Spinal cord (tissue), 10 donors: ENCODE results near the gene OCRL. TPM values are rescaled to one million over a fixed set of nuclear protein-coding genes. Genes with fewer than 3 reads are reported as not detected.
"Not testable (repeated sequence)": the region's sequence is repeated elsewhere in the genome, so short reads cannot be mapped to it uniquely, and the experiment has no call there.

Source experiments
- DNase-seq, 6 donors: peaks; one replicate each; pipeline versions ENCODE4 v3.0.0 to v3.0.0-alpha.2; 2013 to 2015; ENCODE audit warnings: low spot score in 6 of 6, low read depth in 4 of 6
- H3K27ac ChIP-seq: one replicate; pipeline ENCODE4 v1.5.1; 2013; ENCODE audit warnings: low read depth, low read length, control low read depth
- H3K27me3 ChIP-seq: one replicate; pipeline ENCODE4 v1.6.1; 2013; ENCODE audit warnings: low read length; ENCODE audit not compliant: control insufficient read depth, insufficient read depth
- H3K36me3 ChIP-seq: one replicate; pipeline ENCODE4 v1.6.1; 2013; ENCODE audit warnings: low read length; ENCODE audit not compliant: control insufficient read depth, insufficient read depth
- H3K4me1 ChIP-seq: one replicate; pipeline ENCODE4 v1.6.1; 2013; ENCODE audit warnings: low read length; ENCODE audit not compliant: control insufficient read depth, insufficient read depth
- H3K4me3 ChIP-seq: one replicate; pipeline ENCODE4 v1.5.1; 2013; ENCODE audit warnings: low read depth, low read length, control low read depth
- H3K9me3 ChIP-seq: one replicate; pipeline ENCODE4 v1.6.1; 2013; ENCODE audit warnings: low read length; ENCODE audit not compliant: control insufficient read depth, insufficient read depth
- WGBS: methylation state at CpG from one replicate; pipeline ENCODE4 v1.1.5; 2013; ENCODE audit warnings: missing lambda C conversion rate; ENCODE audit not compliant: insufficient coverage; 5-methylcytosine and 5-hydroxymethylcytosine counted together
- polyA plus RNA-seq, 2 donors: library from polyadenylated mRNA; unstranded; fragments of 120-200 nt; gene quantifications; one replicate each; pipeline ENCODE4 v1.2.1, GENCODE V29; 2013; ENCODE audit not compliant: insufficient read length in 2 of 2
- total RNA-seq, 2 donors: library from RNA; depleted of rRNA in 1 of 2; stranded (reverse); fragments of 120-200 nt in 1 of 2; fragments of >200 nt in 1 of 2; gene quantifications; one replicate each; pipeline versions ENCODE4 v1.2.3 to v1.2.4, GENCODE V29; 2013 to 2014
- donor health status: healthy.

OCRL gene
- total and polyA plus RNA-seq, 4 donors: 25.5 to 37.2 (median 33.7) TPM

DNA sequence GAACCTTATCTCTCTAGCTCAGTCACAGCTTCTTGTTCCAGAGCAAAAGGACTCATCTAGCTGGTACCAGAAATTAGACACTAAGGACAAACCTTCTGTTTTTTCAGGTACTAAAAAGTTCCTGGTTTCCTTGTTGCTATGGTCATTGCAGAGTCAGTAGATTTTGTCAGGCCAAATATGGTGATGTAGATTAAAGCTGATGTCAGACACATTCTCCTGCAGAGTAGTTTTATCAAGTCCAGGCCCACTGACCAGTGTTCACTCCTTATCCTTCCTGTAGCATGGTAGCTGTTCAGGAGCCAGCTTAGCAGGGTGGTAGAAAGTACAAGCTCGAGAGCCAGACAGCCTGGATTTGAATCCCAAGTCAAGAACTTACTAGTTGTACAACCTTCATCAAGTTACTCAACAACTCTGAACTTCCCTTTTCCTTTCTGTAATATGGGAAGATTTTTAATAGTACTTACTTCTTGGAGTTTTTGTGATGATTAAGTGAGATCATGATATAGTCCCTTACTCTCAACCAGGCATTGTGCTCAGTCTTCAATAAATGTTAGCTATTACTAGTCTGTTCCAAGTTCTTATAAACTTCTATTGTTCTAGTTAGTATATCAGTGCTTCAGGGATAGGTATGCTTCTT is 17.9 kb downstream of the OCRL start:
- Histone ChIP-seq H3K9me3 (no peaks in the 10 kb centered on the region), H3K4me3 (no peak overlapping the region), H3K27me3 (peaks cover 2% of the 10 kb centered on the region), H3K4me1 (no peaks in the 10 kb centered on the region), H3K27ac (no peak overlapping the region), H3K36me3 (peaks cover 4% of the 10 kb centered on the region)
- 60% methylated on average over 1 of the region's 1 CpG for WGBS
- DNase-seq: no peak

DNA sequence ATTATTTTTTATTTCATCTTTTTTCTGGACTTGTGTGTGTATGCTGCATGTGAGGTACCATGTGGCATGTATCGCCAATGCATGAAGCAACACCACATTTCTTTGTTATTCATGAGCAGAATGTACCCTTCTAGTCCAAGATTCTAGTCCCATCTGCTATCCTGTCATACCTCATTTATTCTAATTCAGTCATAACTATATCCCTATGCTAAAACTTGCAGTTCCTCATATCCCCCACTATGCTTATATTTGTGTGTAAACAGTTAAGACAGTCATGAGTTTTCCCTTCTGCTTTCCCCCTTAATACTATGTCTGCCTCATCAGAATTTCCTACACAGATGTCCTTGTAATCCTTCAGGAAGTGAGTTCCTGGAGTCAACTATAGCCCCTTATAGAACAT is 19.7 kb downstream of the OCRL start:
- Histone ChIP-seq H3K4me3 (no peak overlapping the region), H3K27me3 (peaks cover 2% of the 10 kb centered on the region), H3K27ac (no peak overlapping the region), H3K9me3 (no peaks in the 10 kb centered on the region), H3K36me3 (peaks cover 4% of the 10 kb centered on the region), H3K4me1 (no peaks in the 10 kb centered on the region)
- WGBS: no CpG with 5 or more reads among the region's 1 CpG
- peak in 1 of 6 donors; percentile 58 for DNase-seq

DNA sequence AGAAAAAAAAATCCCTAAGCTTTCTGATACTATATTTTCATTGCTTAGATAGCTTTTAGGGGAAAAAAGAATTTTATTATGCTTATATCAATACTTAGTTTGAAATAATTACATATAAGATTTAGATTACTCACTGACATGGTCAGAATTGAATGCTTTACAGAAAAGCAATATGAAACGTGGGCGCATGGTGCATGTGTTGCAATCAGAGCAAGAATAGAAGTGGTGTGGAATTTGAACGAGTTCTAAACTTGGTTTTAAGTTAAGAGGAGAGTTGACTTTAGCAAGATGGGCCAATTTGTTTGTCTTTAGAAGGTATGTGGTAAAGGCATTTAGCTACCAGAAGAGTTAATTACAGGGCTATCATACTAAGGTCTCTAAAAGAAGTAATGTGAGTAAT is 21.4 kb downstream of the OCRL start:
- no peaks in the 10 kb centered on the region for H3K9me3 ChIP-seq
- H3K4me1 ChIP-seq: no peaks in the 10 kb centered on the region
- 77% methylated on average over 3 of the region's 3 CpGs for WGBS
- no peak overlapping the region for H3K4me3 ChIP-seq
- no peak overlapping the region for H3K27ac ChIP-seq
- peaks cover 2% of the 10 kb centered on the region for H3K27me3 ChIP-seq
- H3K36me3 ChIP-seq: peaks cover 4% of the 10 kb centered on the region
- no peak for DNase-seq

DNA sequence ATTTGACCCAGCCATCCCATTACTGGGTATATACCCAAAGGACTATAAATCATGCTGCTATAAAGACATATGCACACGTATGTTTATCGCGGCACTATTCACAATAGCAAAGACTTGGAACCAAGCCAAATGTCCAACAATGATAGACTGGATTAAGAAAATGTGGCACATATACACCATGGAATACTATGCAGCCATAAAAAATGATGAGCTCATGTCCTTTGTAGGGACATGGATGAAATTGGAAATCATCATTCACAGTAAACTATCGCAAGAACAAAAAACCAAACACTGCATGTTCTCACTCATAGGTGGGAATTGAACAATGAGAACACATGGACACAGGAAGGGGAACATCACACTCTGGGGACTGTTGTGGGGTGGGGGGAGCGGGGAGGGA is 24.3 kb downstream of the OCRL start:
- no CpG with 5 or more reads among the region's 5 CpGs for WGBS
- not testable (repeated sequence) for H3K36me3 ChIP-seq, H3K4me3 ChIP-seq, DNase-seq, H3K4me1 ChIP-seq, H3K27ac ChIP-seq, H3K27me3 ChIP-seq, H3K9me3 ChIP-seq

DNA sequence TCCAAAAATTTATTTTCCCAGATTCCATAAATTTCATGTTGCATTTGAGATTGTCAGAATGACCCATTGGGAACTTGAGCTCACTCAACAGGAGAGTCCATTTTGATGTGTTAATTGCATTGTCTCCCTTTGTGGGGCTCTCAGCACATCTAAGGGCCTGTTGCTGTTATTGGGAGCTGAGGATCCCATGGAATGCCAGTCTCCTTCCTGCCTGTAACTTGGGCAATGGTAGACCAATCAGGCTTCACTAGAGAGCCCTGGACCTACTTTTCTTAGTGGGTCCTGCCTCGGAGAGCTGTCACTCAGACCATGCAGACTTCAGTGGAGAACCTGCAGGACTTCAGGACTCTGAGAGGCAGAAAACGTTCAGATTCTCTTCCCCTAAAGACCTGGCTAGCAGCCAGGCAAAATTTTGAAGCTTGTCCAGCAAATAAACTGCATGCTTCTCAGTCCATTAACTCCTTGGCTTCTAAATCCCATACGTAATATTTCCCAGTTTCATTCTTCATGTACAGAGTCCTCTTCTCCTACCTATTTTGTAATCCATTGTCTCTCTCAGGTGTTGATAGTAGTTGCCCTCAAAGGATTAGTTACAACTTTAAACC is 25.1 kb downstream of the OCRL start:
- Histone ChIP-seq H3K4me1 (no peaks in the 10 kb centered on the region), H3K27me3 (no peaks in the 10 kb centered on the region), H3K27ac (no peak overlapping the region), H3K4me3 (no peak overlapping the region), H3K9me3 (no peaks in the 10 kb centered on the region), H3K36me3 (no peaks in the 10 kb centered on the region)
- 49% methylated on average over 3 of the region's 3 CpGs for WGBS
- peak in 2 of 6 donors; percentile 3 to 24 for DNase-seq

DNA sequence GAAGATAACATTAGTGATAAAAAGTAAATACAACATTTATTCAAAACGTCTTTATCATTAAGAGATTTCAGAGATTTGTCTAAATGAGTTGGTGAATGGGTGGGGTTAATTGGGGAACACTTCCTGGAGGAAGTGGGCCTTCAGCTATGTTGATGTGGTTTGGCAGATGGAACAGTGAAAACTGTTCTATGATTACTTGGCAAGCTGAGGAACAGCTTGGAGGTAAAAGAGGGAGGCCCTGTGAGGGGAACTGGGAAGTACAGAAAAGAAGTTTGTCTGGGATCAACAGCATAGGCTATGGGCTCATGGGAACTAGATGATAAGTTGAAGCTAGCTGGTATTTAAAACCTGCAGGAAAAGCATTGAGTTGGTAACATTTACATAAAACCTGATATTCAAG is 26.0 kb downstream of the OCRL start:
- peak in 1 of 6 donors; percentile 25 for DNase-seq
- no peaks in the 10 kb centered on the region for H3K36me3 ChIP-seq
- no peaks in the 10 kb centered on the region for H3K4me1 ChIP-seq
- no peak overlapping the region for H3K4me3 ChIP-seq
- H3K27me3 ChIP-seq: no peaks in the 10 kb centered on the region
- H3K9me3 ChIP-seq: no peaks in the 10 kb centered on the region
- no peak overlapping the region for H3K27ac ChIP-seq
- no CpG with 5 or more reads among the region's 1 CpG for WGBS

DNA sequence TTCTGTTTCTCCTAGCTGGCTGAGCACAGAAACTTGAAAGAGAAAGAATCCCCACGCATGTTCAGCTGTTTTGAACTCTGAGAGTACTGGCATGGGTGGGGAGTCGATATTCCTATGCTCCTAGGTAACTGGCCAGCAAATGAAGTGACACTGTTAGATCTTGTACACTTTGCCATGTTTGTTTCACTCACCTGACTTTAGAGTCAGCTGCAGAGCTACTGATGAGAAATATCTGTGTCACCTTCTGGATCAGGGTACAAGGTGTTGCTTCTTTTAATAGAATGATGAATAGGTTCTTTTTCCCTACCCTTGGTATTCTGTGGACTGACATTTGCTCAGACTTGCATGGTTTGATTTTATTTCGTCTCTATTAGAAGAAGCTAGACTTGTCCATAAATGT is 28.3 kb downstream of the OCRL start:
- Histone ChIP-seq H3K9me3 (no peaks in the 10 kb centered on the region), H3K4me3 (no peak overlapping the region), H3K36me3 (no peaks in the 10 kb centered on the region), H3K27me3 (no peaks in the 10 kb centered on the region), H3K27ac (no peak overlapping the region), H3K4me1 (no peaks in the 10 kb centered on the region)
- WGBS: no CpG with 5 or more reads among the region's 3 CpGs
- DNase-seq: no peak

DNA sequence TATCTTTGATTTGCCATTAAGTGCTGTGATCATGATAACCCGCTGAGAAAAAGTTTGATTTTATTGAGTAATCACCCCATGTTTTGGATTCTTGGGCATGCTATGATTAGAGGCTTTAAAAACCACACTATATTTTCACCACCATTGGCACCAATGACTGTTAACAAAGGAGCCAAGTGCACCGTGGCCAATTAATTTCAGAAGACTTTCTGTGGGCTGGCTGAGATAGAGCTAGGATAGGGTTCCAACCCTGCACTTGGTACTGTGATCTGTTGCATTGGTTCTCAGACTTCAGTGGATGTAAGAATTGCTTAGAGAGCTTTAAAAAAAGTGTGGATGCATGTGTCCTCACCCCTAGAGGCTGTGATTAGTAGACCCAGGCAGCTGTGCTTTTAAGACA is 32.4 kb downstream of the OCRL start:
- DNase-seq: no peak
- WGBS: no CpG with 5 or more reads among the region's 2 CpGs
- Histone ChIP-seq H3K36me3 (no peaks in the 10 kb centered on the region), H3K27ac (no peak overlapping the region), H3K4me1 (no peaks in the 10 kb centered on the region), H3K27me3 (no peaks in the 10 kb centered on the region), H3K4me3 (no peak overlapping the region), H3K9me3 (no peaks in the 10 kb centered on the region)

DNA sequence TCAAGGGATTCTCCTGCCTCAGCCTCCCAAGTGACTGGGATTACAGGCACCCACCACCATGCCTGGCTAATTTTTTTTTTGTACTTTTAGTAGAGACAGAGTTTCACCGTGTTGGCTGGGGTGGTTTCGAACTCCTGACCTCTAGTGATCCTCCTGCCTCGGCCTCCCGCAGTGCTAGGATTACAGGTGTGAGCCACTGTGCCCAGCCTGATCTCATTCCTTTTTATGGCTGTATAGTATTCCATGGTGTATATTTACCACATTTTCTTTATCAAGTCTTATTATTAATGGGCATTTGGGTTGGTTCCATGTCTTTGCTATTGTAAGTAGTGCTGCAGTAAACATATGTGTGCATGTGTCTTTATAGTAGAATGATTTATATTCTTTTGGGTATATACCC is 33.6 kb downstream of the OCRL start:
- not testable (repeated sequence) for H3K4me1 ChIP-seq, H3K9me3 ChIP-seq, H3K36me3 ChIP-seq, H3K4me3 ChIP-seq, H3K27me3 ChIP-seq, DNase-seq, H3K27ac ChIP-seq
- 100% methylated on average over 1 of the region's 4 CpGs for WGBS

DNA sequence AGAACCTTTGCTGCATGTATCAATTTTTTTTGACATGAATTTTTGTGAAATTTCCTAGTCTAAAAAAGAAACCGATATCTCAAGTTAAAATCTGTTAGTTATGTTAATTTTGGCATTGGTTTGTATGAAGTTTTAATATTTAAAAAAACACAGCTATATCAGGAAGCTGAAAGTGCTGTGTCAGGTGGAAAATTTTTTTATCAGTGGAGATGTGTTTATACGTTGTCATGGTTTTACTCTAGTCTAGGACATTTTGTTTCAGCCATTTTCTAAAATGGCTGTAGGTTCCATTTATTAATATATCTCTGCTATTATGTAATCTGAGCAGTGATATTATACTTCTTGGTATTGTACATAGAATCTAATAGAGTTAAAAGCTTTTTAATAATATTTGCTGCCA is 34.2 kb downstream of the OCRL start:
- Histone ChIP-seq H3K27ac (no peak overlapping the region), H3K36me3 (no peaks in the 10 kb centered on the region), H3K27me3 (no peaks in the 10 kb centered on the region)

More for the DNA sequence above, 34.2 kb downstream of the OCRL start:
- no peak for DNase-seq
- Histone ChIP-seq H3K4me3 (no peak overlapping the region), H3K9me3 (no peaks in the 10 kb centered on the region), H3K4me1 (no peaks in the 10 kb centered on the region)
- no CpG with 5 or more reads among the region's 2 CpGs for WGBS
